HG03280 (cell line): ENCODE measurements around the gene KCNIP2.

ENCODE experiments used
- ATAC-seq: cut with Tn5 transposase; IDR thresholded peaks from one replicate; pipeline ENCODE4 v1.9.1; 2021; ENCODE audit warnings: mild to moderate bottlenecking, moderate library complexity; ENCODE audit not compliant: unreplicated experiment

KCNIP2 gene

GRCh38 chr10:101785801-101786200 is 57.8 kb downstream of the KCNIP2 start:
- ATAC-seq = no peak

- no peak for ATAC-seq
Measured at GRCh38 chr10:101784558-101784957, 59.0 kb downstream of the KCNIP2 start.

GRCh38 chr10:101783736-101784118 is 59.9 kb downstream of the KCNIP2 start:
- no peak for ATAC-seq

GRCh38 chr10:101782811-101783735 is 60.5 kb downstream of the KCNIP2 start, which contains the start of gene NPM3:
Gene NPM3 (minus strand): TSS chr10:101783446. CDS start chr10:101783390, 56 bp downstream.
- ATAC-seq = peak; percentile 62

GRCh38 chr10:101781984-101782810 is 61.4 kb downstream of the KCNIP2 start:
- no peak for ATAC-seq

- no peak for ATAC-seq
Measured at GRCh38 chr10:101781655-101781983, 62.0 kb downstream of the KCNIP2 start.

- peak; percentile 36 for ATAC-seq
Measured at GRCh38 chr10:101780818-101781654, 62.6 kb downstream of the KCNIP2 start.

- ATAC-seq = no peak
Measured at GRCh38 chr10:101780187-101780817, 63.3 kb downstream of the KCNIP2 start.

- no peak for ATAC-seq
Measured at GRCh38 chr10:101779544-101780186, 63.9 kb downstream of the KCNIP2 start.

- no peak for ATAC-seq
Measured at GRCh38 chr10:101778781-101779543, 64.6 kb downstream of the KCNIP2 start.

- no peak for ATAC-seq
Measured at GRCh38 chr10:101778151-101778780, 65.3 kb downstream of the KCNIP2 start.

- no peak for ATAC-seq
Measured at GRCh38 chr10:101777619-101778145, 65.9 kb downstream of the KCNIP2 start.

- no peak for ATAC-seq
Measured at GRCh38 chr10:101776161-101776817, 67.3 kb downstream of the KCNIP2 start.
